ENCODE data around the gene GPM6B. TPM values are rescaled to one million over a fixed set of nuclear protein-coding genes. Genes with fewer than 3 reads are reported as not detected.

GPM6B gene
- total and polyA plus RNA-seq, 2 donors (not counting 3 experiments of a cell fraction or from before 2014, with no cell fraction given), result 0.30 TPM; not detected in 1

DNA sequence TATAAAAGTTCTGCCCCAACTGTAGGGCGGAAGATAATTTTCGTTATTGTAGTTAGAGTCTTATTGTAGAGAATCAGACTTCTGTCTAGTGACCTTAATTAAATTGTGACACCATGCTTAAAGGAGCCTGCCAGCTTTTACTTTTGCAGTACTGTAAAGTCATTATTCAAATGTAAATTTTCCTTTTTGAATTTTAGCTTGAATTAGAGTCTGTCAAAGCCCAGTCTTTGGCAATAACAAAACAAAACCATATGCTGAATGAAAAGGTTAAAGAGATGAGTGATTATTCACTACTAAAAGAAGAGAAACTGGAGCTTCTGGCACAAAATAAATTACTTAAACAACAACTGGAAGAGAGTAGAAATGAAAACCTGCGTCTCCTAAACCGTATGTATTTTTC is 60.5 kb downstream of the GPM6B start:
- ChIA-PET CTCF (no interaction called here), POLR2A (no interaction called here)
- FAIRE-seq (no peak), DNase-seq (ENCODE audit: low read depth, low spot score) (no peak)
- Histone ChIP-seq H3K9ac (replicated peaks; ENCODE audit: extremely low read depth, insufficient read depth, low read length) (no peak overlapping the region), H3K4me1 (ENCODE audit: control insufficient read depth, extremely low read depth, insufficient read depth, low read length) (no peaks in the 10 kb centered on the region), H4K20me1 (replicated peaks; ENCODE audit: control insufficient read depth, extremely low read depth, insufficient read depth, low read length) (no peaks in the 10 kb centered on the region), H3K36me3 (ENCODE audit: control insufficient read depth in 2 of 2, extremely low read depth in 1 of 2, insufficient read depth in 2 of 2, low read length in 2 of 2) (no peaks in the 10 kb centered on the region), H3K4me3 (replicated peaks in 1 of 3; ENCODE audit: insufficient read depth in 1 of 3, low read depth in 1 of 3, low read length in 3 of 3) (no peak overlapping the region), H3K9me3 (replicated peaks; ENCODE audit: control insufficient read depth, insufficient read depth, low read length) (no peaks in the 10 kb centered on the region), H3K9me1 (replicated peaks; ENCODE audit: control insufficient read depth, extremely low read depth, insufficient read depth, low read length) (no peaks in the 10 kb centered on the region), H2AFZ (ENCODE audit: low read depth, low read length) (no peak overlapping the region), H3K27ac (ENCODE audit: insufficient read depth, low read depth, low read length) (no peak overlapping the region), H3K27me3 (ENCODE audit: control insufficient read depth in 2 of 2, insufficient read depth in 2 of 2, low read length in 2 of 2) (no peaks in the 10 kb centered on the region), H3K79me2 (ENCODE audit: control insufficient read depth, insufficient read depth, low read length) (no peaks in the 10 kb centered on the region), H3K4me2 (ENCODE audit: insufficient read depth, low read length) (no peak overlapping the region)
- intact Hi-C loops (cut with micrococcal nuclease), result no loop called here
- TF ChIP-seq GATA2 (IDR thresholded peaks at IDR 0.05; ENCODE audit: insufficient read depth, insufficient read length, low read depth, low read length) (no peak), POLR2AphosphoS5 (IDR thresholded peaks at IDR 0.05; ENCODE audit: insufficient read depth, low read depth, low read length) (no peak), MYC (IDR thresholded peaks at IDR 0.05; ENCODE audit: low read depth, low read length) (no peak), EZH2 (IDR thresholded peaks at IDR 0.05; ENCODE audit: borderline replicate concordance, low read depth, low read length, severe bottlenecking) (no peak), FOS (IDR thresholded peaks at IDR 0.05; ENCODE audit: borderline replicate concordance, insufficient read depth, low read length) (no peak), JUN (IDR thresholded peaks at IDR 0.05; ENCODE audit: borderline replicate concordance, insufficient read depth, insufficient read length, low read depth) (no peak), POLR2A (IDR thresholded peaks at IDR 0.05; ENCODE audit: low read depth, low read length) (no peak)
- BruUV-seq (replicated peaks), result no TSS peak
- dilution Hi-C loops (cut with MboI; ENCODE audit: extremely low pct_ligation_motif_present, low sequenced_read_pairs), result no loop called here

DNA sequence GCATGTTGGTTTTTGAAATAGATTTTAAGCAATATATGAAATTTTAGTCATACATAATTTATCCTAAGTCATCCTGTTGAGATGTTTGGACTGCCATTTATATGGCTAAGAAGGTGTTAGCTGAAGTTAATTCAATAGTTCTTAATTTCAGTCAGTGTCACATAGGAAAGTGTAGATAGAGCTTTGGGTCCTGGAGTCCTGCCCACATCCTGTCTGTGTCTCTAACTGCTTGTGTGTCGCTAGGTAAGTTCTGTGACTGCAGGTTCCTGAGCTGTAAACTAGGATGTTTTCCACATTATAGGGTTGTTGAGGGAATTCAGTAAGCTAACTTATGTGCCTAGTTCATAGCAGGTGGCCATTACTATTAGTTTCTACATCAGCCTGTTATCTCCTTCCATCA is 61.6 kb downstream of the GPM6B start:
- BruUV-seq (replicated peaks), result no TSS peak
- FAIRE-seq, result no peak

More for the DNA sequence above, 61.6 kb downstream of the GPM6B start:
- Histone ChIP-seq H4K20me1 (replicated peaks; ENCODE audit: control insufficient read depth, extremely low read depth, insufficient read depth, low read length) (no peaks in the 10 kb centered on the region), H3K4me2 (ENCODE audit: insufficient read depth, low read length) (no peak overlapping the region), H3K4me1 (ENCODE audit: control insufficient read depth, extremely low read depth, insufficient read depth, low read length) (no peaks in the 10 kb centered on the region), H3K27ac (ENCODE audit: insufficient read depth, low read depth, low read length) (no peak overlapping the region), H3K27me3 (ENCODE audit: control insufficient read depth in 2 of 2, insufficient read depth in 2 of 2, low read length in 2 of 2) (no peaks in the 10 kb centered on the region), H3K9me3 (replicated peaks; ENCODE audit: control insufficient read depth, insufficient read depth, low read length) (no peaks in the 10 kb centered on the region), H2AFZ (ENCODE audit: low read depth, low read length) (no peak overlapping the region), H3K79me2 (ENCODE audit: control insufficient read depth, insufficient read depth, low read length) (no peaks in the 10 kb centered on the region), H3K36me3 (ENCODE audit: control insufficient read depth in 2 of 2, extremely low read depth in 1 of 2, insufficient read depth in 2 of 2, low read length in 2 of 2) (no peaks in the 10 kb centered on the region), H3K9me1 (replicated peaks; ENCODE audit: control insufficient read depth, extremely low read depth, insufficient read depth, low read length) (no peaks in the 10 kb centered on the region), H3K4me3 (replicated peaks in 1 of 3; ENCODE audit: insufficient read depth in 1 of 3, low read depth in 1 of 3, low read length in 3 of 3) (no peak overlapping the region), H3K9ac (replicated peaks; ENCODE audit: extremely low read depth, insufficient read depth, low read length) (no peak overlapping the region)
- TF ChIP-seq POLR2AphosphoS5 (IDR thresholded peaks at IDR 0.05; ENCODE audit: insufficient read depth, low read depth, low read length) (no peak), EZH2 (IDR thresholded peaks at IDR 0.05; ENCODE audit: borderline replicate concordance, low read depth, low read length, severe bottlenecking) (no peak), FOS (IDR thresholded peaks at IDR 0.05; ENCODE audit: borderline replicate concordance, insufficient read depth, low read length) (no peak), MYC (IDR thresholded peaks at IDR 0.05; ENCODE audit: low read depth, low read length) (no peak), POLR2A (IDR thresholded peaks at IDR 0.05; ENCODE audit: low read depth, low read length) (no peak), MAX (IDR thresholded peaks at IDR 0.05; ENCODE audit: insufficient read depth, insufficient read length) (no peak), JUN (IDR thresholded peaks at IDR 0.05; ENCODE audit: borderline replicate concordance, insufficient read depth, insufficient read length, low read depth) (no peak), GATA2 (IDR thresholded peaks at IDR 0.05; ENCODE audit: insufficient read depth, insufficient read length, low read depth, low read length) (no peak)
- TF ChIP-seq, protein P1, sequence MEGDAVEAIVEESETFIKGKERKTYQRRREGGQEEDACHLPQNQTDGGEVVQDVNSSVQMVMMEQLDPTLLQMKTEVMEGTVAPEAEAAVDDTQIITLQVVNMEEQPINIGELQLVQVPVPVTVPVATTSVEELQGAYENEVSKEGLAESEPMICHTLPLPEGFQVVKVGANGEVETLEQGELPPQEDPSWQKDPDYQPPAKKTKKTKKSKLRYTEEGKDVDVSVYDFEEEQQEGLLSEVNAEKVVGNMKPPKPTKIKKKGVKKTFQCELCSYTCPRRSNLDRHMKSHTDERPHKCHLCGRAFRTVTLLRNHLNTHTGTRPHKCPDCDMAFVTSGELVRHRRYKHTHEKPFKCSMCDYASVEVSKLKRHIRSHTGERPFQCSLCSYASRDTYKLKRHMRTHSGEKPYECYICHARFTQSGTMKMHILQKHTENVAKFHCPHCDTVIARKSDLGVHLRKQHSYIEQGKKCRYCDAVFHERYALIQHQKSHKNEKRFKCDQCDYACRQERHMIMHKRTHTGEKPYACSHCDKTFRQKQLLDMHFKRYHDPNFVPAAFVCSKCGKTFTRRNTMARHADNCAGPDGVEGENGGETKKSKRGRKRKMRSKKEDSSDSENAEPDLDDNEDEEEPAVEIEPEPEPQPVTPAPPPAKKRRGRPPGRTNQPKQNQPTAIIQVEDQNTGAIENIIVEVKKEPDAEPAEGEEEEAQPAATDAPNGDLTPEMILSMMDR (IDR thresholded peaks at IDR 0.05; ENCODE audit: extremely low read depth in 1 of 2, insufficient read depth in 1 of 2, low read depth in 1 of 2, low read length in 2 of 2), result no peak
- ChIA-PET POLR2A (interaction anchor here (0.7 kb wide), 1 partner anchor 1455 kb away, joined by 9 read pairs; no protein-coding TSS in a partner anchor), CTCF (no interaction called here)
- dilution Hi-C loops (cut with MboI; ENCODE audit: extremely low pct_ligation_motif_present, low sequenced_read_pairs), result no loop called here
- no peak for DNase-seq (ENCODE audit: low read depth, low spot score)
- intact Hi-C loops (cut with micrococcal nuclease), result no loop called here
